22Rv1 (cell line): ENCODE data around the gene COX15.
"Not testable (repeated sequence)": the region's sequence is repeated elsewhere in the genome, so short reads cannot be mapped to it uniquely, and the experiment has no call there.

Source experiments
- H3K27ac ChIP-seq: fragments of 450-650 bp; 2 replicates; pipeline ENCODE4 v1.5.1; 2017
- ZFX ChIP-seq: fragments of 450-650 bp; IDR thresholded peaks from 2 replicates; pipeline ENCODE4 v1.6.1; 2017; ENCODE audit warnings: antibody characterized with exemption, borderline replicate concordance
- TF ChIP-seq, protein P1 (sequence below): fragments of 450-650 bp; IDR thresholded peaks from 2 replicates; pipeline ENCODE4 v1.5.1; 2017; ENCODE audit warnings: mild to moderate bottlenecking

The COX15 gene

GRCh38 chr10:99756159-99756558, 24.2 kb upstream of the COX15 start:
- H3K27ac ChIP-seq = no peak overlapping the region
- TF ChIP-seq ZFX = no peak
- TF ChIP-seq, protein P1, sequence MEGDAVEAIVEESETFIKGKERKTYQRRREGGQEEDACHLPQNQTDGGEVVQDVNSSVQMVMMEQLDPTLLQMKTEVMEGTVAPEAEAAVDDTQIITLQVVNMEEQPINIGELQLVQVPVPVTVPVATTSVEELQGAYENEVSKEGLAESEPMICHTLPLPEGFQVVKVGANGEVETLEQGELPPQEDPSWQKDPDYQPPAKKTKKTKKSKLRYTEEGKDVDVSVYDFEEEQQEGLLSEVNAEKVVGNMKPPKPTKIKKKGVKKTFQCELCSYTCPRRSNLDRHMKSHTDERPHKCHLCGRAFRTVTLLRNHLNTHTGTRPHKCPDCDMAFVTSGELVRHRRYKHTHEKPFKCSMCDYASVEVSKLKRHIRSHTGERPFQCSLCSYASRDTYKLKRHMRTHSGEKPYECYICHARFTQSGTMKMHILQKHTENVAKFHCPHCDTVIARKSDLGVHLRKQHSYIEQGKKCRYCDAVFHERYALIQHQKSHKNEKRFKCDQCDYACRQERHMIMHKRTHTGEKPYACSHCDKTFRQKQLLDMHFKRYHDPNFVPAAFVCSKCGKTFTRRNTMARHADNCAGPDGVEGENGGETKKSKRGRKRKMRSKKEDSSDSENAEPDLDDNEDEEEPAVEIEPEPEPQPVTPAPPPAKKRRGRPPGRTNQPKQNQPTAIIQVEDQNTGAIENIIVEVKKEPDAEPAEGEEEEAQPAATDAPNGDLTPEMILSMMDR = no peak

- TF ChIP-seq, protein P1 = no peak
- TF ChIP-seq ZFX = no peak
- no peak overlapping the region for H3K27ac ChIP-seq
Observed at GRCh38 chr10:99754670-99755069, 22.7 kb upstream of the COX15 start.

DNA sequence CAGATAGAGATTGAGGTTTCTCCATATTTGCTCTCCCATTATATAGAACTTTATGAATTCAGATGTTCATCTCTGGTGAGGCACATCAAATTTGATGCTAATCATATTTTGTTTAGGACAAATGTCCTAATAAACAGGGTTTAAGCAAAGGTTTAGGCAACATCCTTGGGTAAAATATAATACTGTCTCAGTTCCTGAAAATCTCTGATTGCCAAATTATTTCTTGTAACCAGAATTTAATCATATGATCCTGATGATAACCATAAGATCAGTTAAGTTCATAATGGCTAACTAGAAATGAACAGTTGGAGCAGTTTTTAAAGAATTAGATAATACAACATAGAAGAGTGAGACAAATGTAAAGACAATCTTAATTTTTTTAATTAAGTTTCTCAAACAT, 18.7 kb upstream of the COX15 start:
- TF ChIP-seq ZFX = no peak
- TF ChIP-seq, protein P1 = no peak
- H3K27ac ChIP-seq = no peak overlapping the region

- H3K27ac ChIP-seq = no peak overlapping the region
- TF ChIP-seq ZFX = no peak
- TF ChIP-seq, protein P1 = no peak
Observed at GRCh38 chr10:99748823-99749451, 17.0 kb upstream of the COX15 start.

- not testable (repeated sequence) for H3K27ac ChIP-seq
Observed at GRCh38 chr10:99746166-99746565, 14.2 kb upstream of the COX15 start.

DNA sequence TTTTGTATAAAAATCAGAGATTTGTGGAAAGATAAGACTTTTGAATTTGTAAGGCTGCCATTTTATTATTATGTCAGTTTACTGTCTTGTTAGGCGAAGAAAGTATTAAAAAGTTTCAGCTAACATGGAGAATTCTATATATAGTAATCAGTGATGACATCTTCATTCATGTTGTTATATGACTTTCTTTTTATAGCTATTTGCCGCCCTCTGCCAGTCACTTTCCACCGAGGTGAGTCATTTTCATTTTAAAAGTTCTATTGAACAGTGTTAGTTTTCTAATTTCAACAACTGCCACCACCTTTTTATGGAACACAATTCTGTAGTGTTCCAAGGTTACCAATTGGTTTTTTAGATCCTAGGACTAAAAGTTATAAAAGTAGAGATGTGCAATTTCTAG, 11.9 kb upstream of the COX15 start:
- TF ChIP-seq, protein P1 = no peak
- no peak for TF ChIP-seq ZFX
- H3K27ac ChIP-seq = no peak overlapping the region

DNA sequence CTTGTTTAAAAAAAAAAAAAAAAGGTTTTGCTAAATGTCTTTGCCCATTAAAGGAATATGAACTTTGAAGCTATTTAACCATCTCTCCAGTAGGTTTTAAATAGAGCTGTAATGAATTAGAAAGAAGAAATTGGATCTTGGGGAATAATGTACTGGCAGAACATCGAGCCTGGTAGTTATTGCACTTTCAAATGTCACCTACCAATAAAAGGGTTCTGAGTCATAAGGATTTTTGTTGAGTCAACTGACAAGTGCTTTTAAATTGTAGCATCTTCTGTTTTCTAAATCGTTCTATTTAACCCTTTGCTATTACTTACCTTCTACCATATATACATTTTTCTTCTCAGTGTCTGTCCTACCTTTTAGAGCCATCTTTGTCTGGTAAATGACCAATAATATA, 10.8 kb upstream of the COX15 start:
- no peak overlapping the region for H3K27ac ChIP-seq
- no peak for TF ChIP-seq ZFX
- TF ChIP-seq, protein P1 = no peak

DNA sequence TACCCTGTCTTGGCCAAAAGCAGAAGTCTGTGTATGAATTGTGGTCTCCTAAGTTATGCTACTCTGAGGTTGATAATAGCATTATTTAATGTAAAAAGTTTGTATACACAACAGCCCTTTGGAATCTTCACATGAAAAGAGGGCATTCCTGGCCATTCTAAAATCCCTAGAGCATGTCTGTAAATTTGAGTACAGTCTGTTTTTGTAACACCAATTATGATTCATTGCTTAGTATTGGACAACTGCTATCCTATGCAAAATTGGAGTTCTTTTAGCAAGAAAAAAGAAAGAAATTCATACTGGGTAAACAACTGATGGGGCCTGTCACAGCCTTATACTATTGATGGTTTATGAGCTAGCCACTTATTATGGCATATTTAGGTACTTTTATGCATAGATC, 10.3 kb upstream of the COX15 start:
- TF ChIP-seq ZFX = no peak
- TF ChIP-seq, protein P1 = no peak
- no peak overlapping the region for H3K27ac ChIP-seq
